SJSA1 (cell line): ENCODE results near the gene ARL2BP. TPM values are rescaled to one million over a fixed set of nuclear protein-coding genes. Genes with fewer than 3 reads are reported as not detected.

ENCODE experiments used
- DNase-seq, 2 experiments: peaks; one replicate each; pipeline ENCODE4 v3.0.0-alpha.2; 2015 to 2020; ENCODE audit warnings: low spot score in 2 of 2, low read depth in 1 of 2
- H3K27ac ChIP-seq: fragments of 250-450 bp; sonication (Bioruptor Pico); 2 replicates; pipeline ENCODE4 v1.5.1; 2020; ENCODE audit warnings: mild to moderate bottlenecking, moderate library complexity
- H3K27me3 ChIP-seq: fragments of 250-450 bp; sonication (Bioruptor Pico); replicated peaks from 2 replicates; pipeline ENCODE4 v1.5.1; 2020; ENCODE audit warnings: mild to moderate bottlenecking, moderate library complexity
- H3K36me3 ChIP-seq: fragments of 250-450 bp; sonication (Bioruptor Pico); 2 replicates; pipeline ENCODE4 v1.5.1; 2020; ENCODE audit warnings: mild to moderate bottlenecking
- H3K4me1 ChIP-seq: fragments of 250-450 bp; sonication (Bioruptor Pico); replicated peaks from 2 replicates; pipeline ENCODE4 v1.6.1; 2021; ENCODE audit warnings: mild to moderate bottlenecking
- H3K4me3 ChIP-seq: fragments of 250-450 bp; sonication (Bioruptor Pico); 2 replicates; pipeline ENCODE4 v1.5.1; 2020; ENCODE audit warnings: mild to moderate bottlenecking
- H3K9me3 ChIP-seq: fragments of 250-450 bp; sonication (Bioruptor Pico); replicated peaks from 2 replicates; pipeline ENCODE4 v1.5.1; 2020; ENCODE audit warnings: mild to moderate bottlenecking
- total RNA-seq: library from RNA; depleted of rRNA; stranded (reverse); fragments of >200 nt; shearing (Covaris generic); gene quantifications from 2 replicates; pipeline ENCODE4 v1.2.3, GENCODE V29; 2014

Gene ARL2BP
- total RNA-seq, 1 experiment from 2014 or later, result 118 TPM

GRCh38 chr16:57242650-57243049, 2.4 kb upstream of the ARL2BP start:
- Histone ChIP-seq H3K4me1 (peaks cover 5% of the 10 kb centered on the region; the same call in 1 of the 2 replicates), H3K27me3 (no peaks in the 10 kb centered on the region), H3K4me3 (no peak overlapping the region), H3K36me3 (peaks cover 33% of the 10 kb centered on the region), H3K27ac (no peak overlapping the region), H3K9me3 (no peaks in the 10 kb centered on the region)
- DNase-seq, result no peak

- H3K4me1 ChIP-seq, result peaks cover 5% of the 10 kb centered on the region; the same call in 1 of the 2 replicates
- no peak for DNase-seq
- H3K27me3 ChIP-seq, result no peaks in the 10 kb centered on the region
- H3K4me3 ChIP-seq, result peak overlapping the region; percentile 58
- H3K27ac ChIP-seq, result peak overlapping the region; percentile 7
- peaks cover 29% of the 10 kb centered on the region for H3K36me3 ChIP-seq
- no peaks in the 10 kb centered on the region for H3K9me3 ChIP-seq
Observed at GRCh38 chr16:57244463-57244766, 644 bp upstream of the ARL2BP start.

- Histone ChIP-seq H3K27me3 (no peaks in the 10 kb centered on the region), H3K27ac (peak overlapping the region; percentile 42), H3K4me3 (peak overlapping the region; percentile 58), H3K4me1 (peaks cover 5% of the 10 kb centered on the region; the same call in 1 of the 2 replicates), H3K36me3 (peaks cover 30% of the 10 kb centered on the region), H3K9me3 (no peaks in the 10 kb centered on the region)
- no peak for DNase-seq
Observed at GRCh38 chr16:57245472-57246113, 534 bp downstream of the ARL2BP start.

- no peak for DNase-seq
- peaks cover 53% of the 10 kb centered on the region for H3K36me3 ChIP-seq
- no peak overlapping the region for H3K4me3 ChIP-seq
- H3K4me1 ChIP-seq, result no peaks in the 10 kb centered on the region
- no peaks in the 10 kb centered on the region for H3K27me3 ChIP-seq
- H3K27ac ChIP-seq, result no peak overlapping the region
- H3K9me3 ChIP-seq, result no peaks in the 10 kb centered on the region
Observed at GRCh38 chr16:57251352-57251751, 6.3 kb downstream of the ARL2BP start.

GRCh38 chr16:57252148-57252721, 7.2 kb downstream of the ARL2BP start:
- Histone ChIP-seq H3K36me3 (peaks cover 46% of the 10 kb centered on the region), H3K27ac (no peak overlapping the region), H3K27me3 (no peaks in the 10 kb centered on the region), H3K4me1 (no peaks in the 10 kb centered on the region), H3K9me3 (no peaks in the 10 kb centered on the region), H3K4me3 (no peak overlapping the region)
- DNase-seq, result no peak

- H3K4me3 ChIP-seq, result no peak overlapping the region
- H3K27ac ChIP-seq, result no peak overlapping the region
- no peaks in the 10 kb centered on the region for H3K9me3 ChIP-seq
- no peaks in the 10 kb centered on the region for H3K4me1 ChIP-seq
- H3K36me3 ChIP-seq, result peaks cover 38% of the 10 kb centered on the region
- H3K27me3 ChIP-seq, result no peaks in the 10 kb centered on the region
- DNase-seq, result no peak
Observed at GRCh38 chr16:57253466-57253865, 8.4 kb downstream of the ARL2BP start.

- no peak for DNase-seq
- Histone ChIP-seq H3K27me3 (no peaks in the 10 kb centered on the region), H3K9me3 (no peaks in the 10 kb centered on the region), H3K27ac (no peak overlapping the region), H3K4me3 (no peak overlapping the region), H3K36me3 (peaks cover 20% of the 10 kb centered on the region), H3K4me1 (peaks cover 11% of the 10 kb centered on the region)
Observed at GRCh38 chr16:57255686-57256415, 10.8 kb downstream of the ARL2BP start.

GRCh38 chr16:57256601-57257395, 11.7 kb downstream of the ARL2BP start:
- Histone ChIP-seq H3K4me3 (no peak overlapping the region), H3K27ac (no peak overlapping the region), H3K27me3 (no peaks in the 10 kb centered on the region), H3K4me1 (peaks cover 11% of the 10 kb centered on the region), H3K36me3 (peaks cover 17% of the 10 kb centered on the region), H3K9me3 (no peaks in the 10 kb centered on the region)
- no peak for DNase-seq

- Histone ChIP-seq H3K4me1 (peaks cover 11% of the 10 kb centered on the region), H3K4me3 (no peak overlapping the region), H3K27me3 (no peaks in the 10 kb centered on the region), H3K36me3 (peaks cover 10% of the 10 kb centered on the region), H3K27ac (no peak overlapping the region), H3K9me3 (no peaks in the 10 kb centered on the region)
- DNase-seq, result no peak
Observed at GRCh38 chr16:57257455-57258070, 12.5 kb downstream of the ARL2BP start.

GRCh38 chr16:57258226-57258909, 13.3 kb downstream of the ARL2BP start:
- DNase-seq, result no peak
- no peaks in the 10 kb centered on the region for H3K27me3 ChIP-seq
- H3K9me3 ChIP-seq, result no peaks in the 10 kb centered on the region
- H3K36me3 ChIP-seq, result peaks cover 4% of the 10 kb centered on the region; the same call in 1 of the 2 replicates
- peaks cover 11% of the 10 kb centered on the region for H3K4me1 ChIP-seq
- no peak overlapping the region for H3K27ac ChIP-seq
- H3K4me3 ChIP-seq, result no peak overlapping the region

GRCh38 chr16:57258910-57259475, 13.9 kb downstream of the ARL2BP start:
- Histone ChIP-seq H3K9me3 (no peaks in the 10 kb centered on the region), H3K4me3 (no peak overlapping the region), H3K27ac (no peak overlapping the region), H3K36me3 (peaks cover 3% of the 10 kb centered on the region; the same call in 1 of the 2 replicates), H3K27me3 (no peaks in the 10 kb centered on the region), H3K4me1 (peaks cover 11% of the 10 kb centered on the region)
- no peak for DNase-seq

GRCh38 chr16:57260294-57260929, 15.4 kb downstream of the ARL2BP start:
- no peaks in the 10 kb centered on the region for H3K27me3 ChIP-seq
- peak; percentile 69 to 72 for DNase-seq
- H3K4me1 ChIP-seq, result peaks cover 11% of the 10 kb centered on the region
- H3K36me3 ChIP-seq, result no peaks in the 10 kb centered on the region
- H3K9me3 ChIP-seq, result no peaks in the 10 kb centered on the region
- H3K4me3 ChIP-seq, result no peak overlapping the region
- peak overlapping the region; percentile 41; the same call in 1 of the 2 replicates for H3K27ac ChIP-seq
